Omental fat pad (tissue), 4 donors: ENCODE measurements around the gene STUB1. TPM values are rescaled to one million over a fixed set of nuclear protein-coding genes. Genes with fewer than 3 reads are reported as not detected.

Experiments
- ATAC-seq: fragments of 150-250 bp; one replicate; pipeline ENCODE4 v1.9.1; 2016; ENCODE audit warnings: mild to moderate bottlenecking, moderate library complexity; ENCODE audit not compliant: low FRiP score
- DNase-seq: peaks from one replicate; pipeline ENCODE4 v3.0.0-alpha.2; 2019; ENCODE audit warnings: low spot score
- total RNA-seq, 4 donors: library from RNA; depleted of rRNA; stranded (reverse); fragments of >200 nt; gene quantifications; one replicate each; pipeline ENCODE4 v1.1.0, GENCODE V29; 2016
- TF ChIP-seq, protein P1 (sequence below), 3 donors: fragments of 450-650 bp; IDR thresholded peaks; one replicate each; pipeline ENCODE4 v1.5.1; 2016 to 2017; ENCODE audit warnings: antibody characterized with exemption in 3 of 3, mild to moderate bottlenecking in 3 of 3, moderate library complexity in 2 of 3

STUB1 gene
- total RNA-seq, 4 donors from 2014 or later = 119 to 161 (median 128) TPM

DNA sequence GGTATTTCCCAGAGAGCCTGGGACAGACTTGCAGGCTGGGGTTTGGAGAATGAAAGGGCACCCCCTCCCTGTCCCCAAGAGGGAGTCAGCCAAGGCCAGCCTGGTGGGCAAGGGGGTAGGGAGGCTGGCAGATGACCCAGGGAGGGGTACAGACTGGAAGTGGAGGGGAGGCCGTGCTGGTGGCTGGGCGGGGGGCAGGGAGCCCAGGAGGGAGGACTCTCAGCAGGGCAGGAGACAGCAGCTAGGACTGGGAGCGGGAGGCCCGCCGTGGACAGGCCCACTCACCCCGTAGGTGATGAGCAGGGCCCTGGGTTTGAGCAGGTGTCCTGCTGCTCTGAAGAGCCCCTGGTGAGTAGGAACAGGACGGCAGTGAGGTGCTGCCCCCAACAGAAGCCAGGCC is 45.2 kb upstream of the STUB1 start:
- ATAC-seq (no peak), DNase-seq (no peak)
- TF ChIP-seq, protein P1, sequence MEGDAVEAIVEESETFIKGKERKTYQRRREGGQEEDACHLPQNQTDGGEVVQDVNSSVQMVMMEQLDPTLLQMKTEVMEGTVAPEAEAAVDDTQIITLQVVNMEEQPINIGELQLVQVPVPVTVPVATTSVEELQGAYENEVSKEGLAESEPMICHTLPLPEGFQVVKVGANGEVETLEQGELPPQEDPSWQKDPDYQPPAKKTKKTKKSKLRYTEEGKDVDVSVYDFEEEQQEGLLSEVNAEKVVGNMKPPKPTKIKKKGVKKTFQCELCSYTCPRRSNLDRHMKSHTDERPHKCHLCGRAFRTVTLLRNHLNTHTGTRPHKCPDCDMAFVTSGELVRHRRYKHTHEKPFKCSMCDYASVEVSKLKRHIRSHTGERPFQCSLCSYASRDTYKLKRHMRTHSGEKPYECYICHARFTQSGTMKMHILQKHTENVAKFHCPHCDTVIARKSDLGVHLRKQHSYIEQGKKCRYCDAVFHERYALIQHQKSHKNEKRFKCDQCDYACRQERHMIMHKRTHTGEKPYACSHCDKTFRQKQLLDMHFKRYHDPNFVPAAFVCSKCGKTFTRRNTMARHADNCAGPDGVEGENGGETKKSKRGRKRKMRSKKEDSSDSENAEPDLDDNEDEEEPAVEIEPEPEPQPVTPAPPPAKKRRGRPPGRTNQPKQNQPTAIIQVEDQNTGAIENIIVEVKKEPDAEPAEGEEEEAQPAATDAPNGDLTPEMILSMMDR (IDR thresholded peaks at IDR 0.05) = no peak

DNA sequence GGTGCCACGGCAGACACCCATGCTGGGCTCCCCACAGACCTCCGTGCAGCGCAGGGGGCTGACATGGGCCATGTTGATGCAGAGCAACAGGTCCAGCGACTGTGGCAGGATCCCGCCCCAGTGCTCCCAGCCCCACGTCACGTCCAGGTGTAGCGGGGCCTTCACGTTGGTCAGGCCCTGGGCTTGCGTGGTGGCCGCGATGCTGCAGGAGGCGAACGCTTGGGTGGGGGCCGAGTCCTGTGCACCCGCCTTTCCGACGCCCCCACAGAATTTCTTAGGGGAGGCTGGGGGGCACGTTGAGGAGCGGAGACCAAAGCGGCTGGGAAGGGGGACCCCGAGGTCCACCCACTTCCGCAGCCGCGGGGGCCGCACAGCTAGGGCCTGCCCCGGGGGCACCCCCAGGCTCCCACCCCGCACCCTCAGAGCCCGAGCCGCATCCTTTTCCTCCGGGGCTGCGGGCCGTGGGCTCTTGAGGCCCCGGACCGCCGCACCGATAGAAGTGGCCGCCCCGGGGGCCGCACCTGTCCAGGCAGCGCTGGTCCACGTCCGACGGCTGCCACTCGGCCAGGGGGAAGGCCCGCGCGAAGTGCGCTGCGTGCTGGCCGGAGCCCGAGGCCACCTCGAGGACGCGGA is 44.5 kb upstream of the STUB1 start:
- DNase-seq = no peak
- TF ChIP-seq, protein P1 (IDR thresholded peaks at IDR 0.05) = no peak
- ATAC-seq = peak; percentile 0

DNA sequence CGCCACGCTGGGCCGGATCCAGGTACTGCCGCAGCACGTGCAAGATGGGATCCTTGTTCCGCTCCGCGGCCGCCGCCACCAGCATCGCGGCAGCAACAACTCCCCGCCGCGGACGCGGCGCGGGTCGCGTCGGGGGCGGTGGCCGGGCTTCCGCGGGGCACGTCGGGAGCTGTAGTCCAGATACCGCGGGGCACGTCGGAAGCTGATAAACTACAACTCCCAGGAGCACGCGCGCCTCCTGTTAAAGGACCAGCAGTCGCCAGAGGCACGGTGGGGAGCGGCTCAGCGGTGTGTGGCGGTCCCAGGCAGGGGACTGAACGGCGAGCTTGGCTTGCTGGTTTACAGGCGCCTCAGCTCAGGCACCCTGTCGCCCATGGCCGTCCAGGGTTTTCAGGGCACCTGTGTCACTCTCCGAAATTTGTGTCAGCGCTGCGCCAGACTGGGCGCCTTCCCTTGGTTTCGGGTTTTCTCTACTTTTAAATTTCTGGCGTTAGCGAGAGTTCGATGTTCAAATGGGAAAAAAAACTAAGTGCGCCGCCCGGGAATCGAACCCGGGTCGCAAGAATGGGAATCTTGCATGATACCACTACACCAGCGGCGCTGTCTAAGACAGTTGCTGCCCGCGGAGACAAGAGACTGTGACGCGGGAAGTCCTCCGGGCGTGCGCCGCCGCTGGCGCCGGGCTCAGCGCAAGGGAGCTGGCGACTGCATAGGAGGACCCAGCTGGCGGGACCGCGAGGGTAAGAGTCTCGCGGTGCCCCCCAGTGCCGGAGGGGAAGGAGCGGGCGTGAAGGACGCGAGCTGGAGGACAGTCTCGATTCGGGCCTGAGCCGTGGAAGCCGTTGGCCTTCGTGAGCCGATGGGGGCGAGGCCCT is 43.8 kb upstream of the STUB1 start, which contains the start of gene METTL26:
Gene METTL26, minus strand, starts transcription at position 100 of the 875 bp plus-strand sequence. Its CDS starts 15 bp downstream, at position 85.
- DNase-seq (peak; percentile 95), ATAC-seq (peak; percentile 77)
- TF ChIP-seq, protein P1 (IDR thresholded peaks at IDR 0.05) = no peak

DNA sequence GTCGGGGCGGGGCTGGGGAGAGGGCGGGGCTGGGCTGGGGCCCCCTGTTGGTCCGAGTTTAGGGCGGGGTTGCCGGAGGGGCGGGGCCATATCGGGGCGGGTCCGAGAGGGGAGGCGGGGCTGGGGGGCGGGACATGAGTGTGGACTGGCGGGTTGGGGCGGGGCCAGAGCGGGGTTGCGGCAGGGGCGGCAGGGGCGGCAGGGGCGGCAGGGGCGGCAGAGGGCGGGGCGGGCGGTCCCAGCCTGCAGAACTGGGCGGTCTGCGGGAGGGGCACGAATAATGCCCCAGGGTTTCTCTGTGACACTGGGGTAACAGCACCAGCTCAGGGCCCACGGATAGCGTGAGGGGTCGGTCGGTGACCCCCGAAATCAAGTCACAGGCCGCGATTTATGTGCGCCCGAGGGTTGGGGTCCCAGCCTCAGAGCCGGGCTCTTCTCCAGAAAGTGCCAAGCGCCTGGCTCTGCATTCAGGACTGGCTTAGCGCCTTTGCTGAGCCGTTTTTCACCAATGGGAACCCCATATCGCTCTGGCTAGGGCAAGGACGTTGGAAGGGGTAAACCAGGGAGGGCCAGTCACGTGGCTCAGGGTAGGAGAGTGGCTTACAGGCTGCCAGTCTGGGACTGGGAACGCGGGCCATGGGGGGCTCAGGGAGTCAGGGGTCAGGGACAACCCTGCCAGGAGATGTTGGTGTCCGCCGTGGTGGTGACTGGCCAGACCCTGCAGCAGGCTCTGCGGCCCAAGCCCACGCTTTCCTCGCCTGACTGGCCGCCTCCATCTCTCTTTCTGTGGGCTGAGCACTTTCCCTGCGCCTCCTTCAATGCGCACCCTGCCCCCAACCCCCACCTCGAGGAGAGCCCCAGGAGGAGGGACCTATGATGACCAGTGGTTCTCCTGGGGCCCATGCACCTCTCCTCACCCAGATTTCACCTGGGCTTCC is 42.9 kb upstream of the STUB1 start:
- DNase-seq (peak; percentile 82), ATAC-seq (peak; percentile 75)
- TF ChIP-seq, protein P1 (IDR thresholded peaks at IDR 0.05) = no peak

DNA sequence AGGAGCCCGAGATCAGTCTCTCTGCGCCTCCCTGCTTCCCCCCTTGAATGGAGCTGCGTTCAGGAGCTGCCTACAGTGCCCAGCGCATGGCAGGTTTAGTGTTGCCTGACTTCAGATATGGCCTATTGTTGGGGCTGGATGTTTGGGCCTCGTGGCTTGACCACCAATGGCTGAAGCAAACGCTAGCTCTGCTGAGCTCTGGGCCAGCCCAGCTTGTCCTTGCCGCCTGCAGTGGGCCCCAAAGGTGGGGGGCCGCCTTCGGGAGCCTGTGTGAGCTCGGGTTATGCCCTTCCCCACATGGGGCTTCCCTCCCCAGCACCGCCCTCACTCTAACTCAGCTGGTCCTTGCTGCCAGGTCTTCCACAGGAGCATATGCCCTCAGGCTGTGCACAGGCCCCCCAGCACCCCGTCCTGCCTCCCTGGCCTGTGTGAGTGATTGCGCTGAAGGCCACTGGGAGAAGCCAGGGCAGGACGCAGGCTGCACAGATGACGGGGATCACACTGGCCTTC is 42.1 kb upstream of the STUB1 start:
- no peak for ATAC-seq
- TF ChIP-seq, protein P1 (IDR thresholded peaks at IDR 0.05) = no peak
- no peak for DNase-seq

DNA sequence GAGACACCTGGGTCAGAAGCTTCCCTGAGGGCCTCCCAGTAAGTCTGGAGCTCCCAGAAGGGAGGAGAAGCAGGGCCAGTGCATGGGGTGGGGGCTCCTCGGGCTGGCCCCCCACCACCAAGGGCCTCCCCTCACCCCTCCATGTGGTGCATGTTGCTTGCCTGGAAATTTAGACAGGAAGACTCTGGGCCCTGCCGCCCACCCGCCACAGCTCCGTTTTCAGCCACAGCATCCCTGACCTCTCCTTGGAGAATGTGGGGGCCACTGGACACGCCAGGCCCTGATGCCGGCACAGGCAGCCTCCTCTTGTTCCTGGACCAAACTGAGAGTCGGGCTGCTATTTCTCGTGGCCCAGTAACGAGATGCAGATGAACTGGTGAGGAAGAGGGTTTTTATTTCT is 41.4 kb upstream of the STUB1 start:
- no peak for ATAC-seq
- DNase-seq = no peak
- TF ChIP-seq, protein P1 (IDR thresholded peaks at IDR 0.05) = no peak
